Activated naive CD4-positive, alpha-beta T cell treated with anti-CD3 and anti-CD28 coated beads, Interleukin-2, amount 50 U/mL, for 24 hours (primary cell): ENCODE data around the gene LTB4R.

Experiments
- H3K27ac Mint-ChIP-seq: one replicate; pipeline ENCODE4 v1.8.0; 2021; ENCODE audit warnings: mild to moderate bottlenecking, mixed read lengths
- H3K27me3 Mint-ChIP-seq: one replicate; pipeline ENCODE4 v1.8.0; 2021; ENCODE audit warnings: mixed read lengths
- H3K36me3 Mint-ChIP-seq: one replicate; pipeline ENCODE4 v1.8.0; 2021; ENCODE audit warnings: mixed read lengths
- H3K4me1 Mint-ChIP-seq: one replicate; pipeline ENCODE4 v1.8.0; 2021; ENCODE audit warnings: mixed read lengths
- H3K4me3 Mint-ChIP-seq: one replicate; pipeline ENCODE4 v1.8.0; 2021; ENCODE audit warnings: mild to moderate bottlenecking, mixed read lengths
- H3K9me3 Mint-ChIP-seq: one replicate; pipeline ENCODE4 v1.8.0; 2021; ENCODE audit warnings: mixed read lengths

The LTB4R gene

DNA sequence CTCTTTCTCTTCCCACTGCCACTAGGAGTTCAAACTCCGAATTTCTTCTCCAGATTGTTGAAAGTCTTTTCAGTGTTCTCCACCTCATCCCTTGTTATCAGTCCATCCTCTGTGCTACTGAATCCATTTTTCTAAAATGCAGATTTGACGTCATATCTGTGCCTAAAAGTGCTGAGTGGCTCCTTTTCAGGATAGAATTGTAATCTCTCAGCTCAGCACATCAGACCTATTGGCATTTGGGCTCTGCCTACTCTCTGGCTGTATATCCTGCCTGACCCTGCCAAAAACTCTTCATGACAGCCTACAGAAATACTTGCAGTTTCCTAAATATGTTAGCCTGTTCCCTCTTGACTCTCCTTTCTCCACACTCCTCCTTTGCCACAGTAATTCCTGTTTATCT lies 38.8 kb upstream of the LTB4R start:
- Mint-ChIP-seq H3K4me1 (peaks cover 55% of the 10 kb centered on the region), H3K9me3 (no peaks in the 10 kb centered on the region), H3K27ac (peak overlapping the region; percentile 96), H3K27me3 (no peaks in the 10 kb centered on the region), H3K36me3 (no peaks in the 10 kb centered on the region), H3K4me3 (peak overlapping the region; percentile 85)

DNA sequence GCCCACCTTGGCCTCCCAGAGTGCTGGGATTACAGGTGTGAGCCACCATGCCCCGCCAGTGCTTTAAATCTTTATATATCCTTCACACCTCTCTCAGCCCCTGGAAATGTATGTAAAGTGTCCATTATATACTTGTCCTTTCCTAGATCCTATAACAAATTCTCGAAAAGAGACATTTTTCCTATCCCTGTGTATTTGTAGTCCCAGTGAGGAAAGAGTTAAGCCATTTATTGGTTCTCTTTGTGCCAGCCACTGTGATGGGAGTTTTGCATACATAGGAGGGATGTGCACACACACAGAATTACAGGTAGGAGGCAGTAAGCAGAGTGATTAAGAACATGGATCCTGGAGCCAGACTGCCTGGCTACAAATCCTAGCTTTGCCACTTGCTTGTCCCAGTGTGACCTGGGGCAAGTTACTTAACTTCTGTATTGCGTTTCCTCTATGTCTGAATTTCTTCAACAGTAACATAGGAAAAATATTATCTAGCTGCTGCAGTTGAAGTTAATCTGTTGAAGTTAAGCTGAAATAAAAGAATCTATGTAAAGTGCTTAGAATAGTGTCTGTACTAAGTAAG lies 37.8 kb upstream of the LTB4R start:
- Mint-ChIP-seq H3K36me3 (no peaks in the 10 kb centered on the region), H3K27ac (peak overlapping the region; percentile 88), H3K27me3 (no peaks in the 10 kb centered on the region), H3K4me1 (peaks cover 62% of the 10 kb centered on the region), H3K4me3 (peak overlapping the region; percentile 50), H3K9me3 (no peaks in the 10 kb centered on the region)

DNA sequence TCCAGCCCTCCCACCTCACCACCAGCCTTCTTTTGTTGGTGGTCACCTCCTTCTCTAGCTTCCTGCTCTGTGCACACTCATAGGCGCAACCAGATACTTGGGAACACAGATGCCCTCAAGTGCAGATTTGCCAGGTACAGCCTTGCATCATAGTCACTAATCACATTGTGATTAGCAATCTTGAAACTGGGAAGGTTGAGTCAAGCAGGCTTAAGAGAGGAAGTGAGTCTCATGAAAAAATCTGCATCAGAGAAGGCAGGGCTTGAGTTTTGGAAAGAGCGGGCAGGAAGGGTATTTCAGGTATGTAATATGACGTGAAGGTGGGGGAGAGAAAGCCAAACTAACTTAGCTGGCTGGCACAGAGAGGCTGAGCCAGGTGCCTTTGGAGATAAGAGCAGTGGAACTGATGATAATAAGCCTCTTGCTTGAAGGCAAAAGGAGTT lies 37.2 kb upstream of the LTB4R start:
- no peaks in the 10 kb centered on the region for H3K36me3 Mint-ChIP-seq
- H3K27ac Mint-ChIP-seq, result peak overlapping the region; percentile 88
- no peaks in the 10 kb centered on the region for H3K9me3 Mint-ChIP-seq
- no peaks in the 10 kb centered on the region for H3K27me3 Mint-ChIP-seq
- peak overlapping the region; percentile 50 for H3K4me3 Mint-ChIP-seq
- H3K4me1 Mint-ChIP-seq, result peaks cover 68% of the 10 kb centered on the region

DNA sequence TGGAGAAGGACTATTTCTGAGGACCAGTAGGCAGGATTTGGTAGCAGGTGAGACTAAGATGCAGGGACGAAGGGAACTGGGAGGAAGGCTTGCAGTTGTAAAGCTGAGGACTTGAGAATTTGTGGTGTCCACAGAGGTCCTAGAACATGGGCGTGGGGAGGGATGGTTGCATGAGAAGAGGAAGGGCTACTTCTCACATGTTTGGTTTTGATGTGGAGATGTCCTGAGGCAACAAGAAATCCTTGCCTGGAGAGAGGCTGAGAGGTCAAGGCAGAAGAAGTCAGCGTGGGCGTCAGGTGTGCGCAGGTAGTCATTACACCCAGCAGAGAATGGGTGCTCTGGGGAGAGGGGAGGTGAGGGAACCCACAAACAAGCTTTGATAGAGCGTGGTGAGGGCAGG lies 34.2 kb upstream of the LTB4R start:
- Mint-ChIP-seq H3K36me3 (no peaks in the 10 kb centered on the region), H3K9me3 (no peaks in the 10 kb centered on the region), H3K27ac (peak overlapping the region; percentile 6), H3K4me1 (peaks cover 78% of the 10 kb centered on the region), H3K4me3 (peak overlapping the region; percentile 33), H3K27me3 (no peaks in the 10 kb centered on the region)

DNA sequence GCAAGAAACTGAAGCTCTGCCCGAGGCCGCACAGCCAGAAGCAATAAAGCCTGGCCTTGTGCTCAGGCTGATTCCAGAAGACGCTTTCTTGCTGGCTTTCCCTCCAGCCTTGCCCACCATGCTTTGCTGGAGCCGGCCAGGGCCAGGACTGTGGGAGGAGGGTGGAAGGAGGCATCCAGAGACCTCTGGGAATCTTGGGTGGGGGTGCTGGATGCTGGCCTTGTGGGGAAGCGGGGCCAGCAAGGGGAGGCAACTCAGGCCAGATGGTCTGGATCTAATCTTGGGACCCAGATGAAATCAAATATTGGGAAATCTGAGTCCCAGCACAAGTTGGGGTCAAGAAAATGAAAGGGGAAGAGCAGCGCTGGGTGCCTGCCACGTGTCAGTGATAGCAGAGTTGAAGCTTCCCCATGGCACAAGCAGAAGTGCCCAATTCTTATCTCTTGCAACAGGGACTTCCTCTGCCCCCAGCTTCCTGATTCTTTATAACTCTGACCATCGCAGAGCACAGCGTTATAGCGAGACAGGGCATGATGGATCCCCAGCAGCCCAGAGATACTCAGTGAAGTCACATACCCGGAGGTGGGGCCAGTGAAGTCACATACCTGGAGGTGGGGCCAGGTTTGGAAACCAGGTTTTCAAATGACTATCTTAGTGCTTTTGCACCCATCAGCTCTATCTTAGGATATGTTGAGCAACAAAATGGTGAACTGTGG lies 33.5 kb upstream of the LTB4R start:
- Mint-ChIP-seq H3K27ac (no peak overlapping the region), H3K9me3 (no peaks in the 10 kb centered on the region), H3K36me3 (no peaks in the 10 kb centered on the region), H3K4me3 (no peak overlapping the region), H3K4me1 (peaks cover 71% of the 10 kb centered on the region), H3K27me3 (no peaks in the 10 kb centered on the region)

DNA sequence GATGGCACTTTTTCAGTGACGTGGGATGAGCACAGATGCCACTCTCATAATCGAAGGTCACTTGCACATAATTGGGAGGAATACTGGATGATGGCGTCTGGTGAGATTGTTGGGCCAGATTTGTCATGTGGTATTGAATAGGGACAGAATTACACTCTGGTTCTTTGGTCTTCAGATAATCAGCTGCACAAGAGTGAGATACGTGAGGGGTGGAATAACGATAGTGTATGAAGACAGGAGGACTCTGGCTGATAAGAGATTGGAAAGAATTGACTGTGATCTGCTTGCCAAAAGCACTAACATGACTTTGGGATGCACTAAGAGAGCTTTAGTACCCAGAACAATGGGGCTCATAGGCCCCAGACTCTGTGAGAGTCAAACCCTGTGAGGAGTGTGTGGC lies 32.9 kb upstream of the LTB4R start:
- Mint-ChIP-seq H3K4me1 (peaks cover 64% of the 10 kb centered on the region), H3K27ac (peak overlapping the region; percentile 89), H3K9me3 (no peaks in the 10 kb centered on the region), H3K4me3 (peak overlapping the region; percentile 45), H3K27me3 (no peaks in the 10 kb centered on the region), H3K36me3 (no peaks in the 10 kb centered on the region)

DNA sequence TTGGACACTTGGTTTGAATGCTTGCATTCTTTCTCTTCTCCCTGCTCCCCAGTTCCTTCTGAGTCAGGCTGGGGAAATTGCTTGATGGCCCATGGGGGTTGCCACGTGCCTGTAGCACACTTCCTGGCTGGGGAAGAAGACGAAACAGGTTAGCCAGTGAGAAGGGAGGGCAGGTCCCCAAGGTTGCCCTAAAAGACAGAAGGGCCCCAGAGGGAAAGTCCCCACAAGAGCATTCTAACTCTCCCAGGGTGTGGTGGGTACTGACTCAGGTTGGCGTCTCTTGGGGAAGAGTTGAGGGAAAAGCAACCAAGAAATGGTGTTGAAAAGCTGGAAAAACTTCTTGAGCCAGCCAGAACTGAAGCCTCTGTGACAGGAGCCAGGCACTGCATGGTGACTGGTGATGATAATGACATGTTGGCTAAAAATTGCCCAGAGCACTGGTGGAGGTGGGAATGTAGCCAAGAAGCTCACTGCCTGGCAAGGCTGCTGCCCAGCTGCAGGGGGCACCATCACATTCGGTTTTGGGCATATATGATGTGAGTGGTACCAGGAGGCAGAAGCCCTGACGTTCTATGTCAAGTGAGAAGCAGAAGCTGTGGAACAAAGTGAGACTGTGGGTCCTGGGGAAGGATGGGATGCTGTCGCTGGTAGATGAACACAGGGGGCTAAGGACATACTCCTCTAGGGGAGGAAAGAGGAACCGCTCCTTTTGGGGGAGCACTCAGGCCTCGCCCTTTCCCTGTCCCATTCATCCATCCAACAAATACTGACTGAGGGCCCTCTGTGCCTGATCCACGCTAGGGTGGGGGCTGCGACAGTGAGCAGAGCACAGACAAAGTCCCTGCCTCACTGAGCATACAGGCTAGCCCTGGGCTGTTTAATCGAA lies 31.8 kb upstream of the LTB4R start:
- Mint-ChIP-seq H3K4me1 (peaks cover 54% of the 10 kb centered on the region), H3K4me3 (peak overlapping the region; percentile 57), H3K27me3 (no peaks in the 10 kb centered on the region)

DNA sequence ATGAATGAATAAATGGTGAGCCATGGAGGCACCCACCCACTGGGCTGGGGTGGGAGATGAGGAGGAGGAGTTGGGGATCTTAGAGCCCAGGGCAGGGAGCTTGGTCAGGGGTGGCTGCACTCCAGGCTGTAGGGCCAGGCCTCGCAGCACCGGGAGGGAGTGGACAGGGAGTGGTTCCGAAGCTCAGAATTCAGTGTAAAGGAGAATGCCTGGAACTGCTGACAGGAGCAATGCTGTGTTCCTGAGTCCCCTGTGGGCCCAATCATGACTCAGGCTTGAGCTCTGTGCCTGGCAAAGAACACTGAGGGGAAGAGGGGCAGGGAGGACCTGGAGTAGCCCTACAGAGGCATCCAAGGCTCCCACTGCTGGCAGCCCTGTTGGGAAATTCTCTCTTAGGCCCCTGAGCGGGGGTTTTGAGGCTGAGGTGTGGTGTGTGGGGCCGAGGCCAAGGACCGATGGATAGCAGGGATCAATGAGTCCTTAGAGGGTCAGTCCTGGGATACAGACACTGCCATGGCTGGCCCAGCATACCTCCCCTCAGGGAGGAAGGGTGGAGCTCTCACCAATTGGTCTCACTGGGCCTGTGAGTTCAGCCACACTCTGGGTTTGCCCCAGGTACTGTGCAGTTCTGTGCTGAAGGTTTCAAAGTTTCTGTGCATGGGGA lies 30.4 kb upstream of the LTB4R start:
- Mint-ChIP-seq H3K27me3 (no peaks in the 10 kb centered on the region), H3K27ac (peak overlapping the region; percentile 64), H3K4me1 (peaks cover 45% of the 10 kb centered on the region)

More for the DNA sequence above, 31.8 kb upstream of the LTB4R start:
- Mint-ChIP-seq H3K27ac (peak overlapping the region; percentile 89), H3K9me3 (no peaks in the 10 kb centered on the region), H3K36me3 (no peaks in the 10 kb centered on the region)

DNA sequence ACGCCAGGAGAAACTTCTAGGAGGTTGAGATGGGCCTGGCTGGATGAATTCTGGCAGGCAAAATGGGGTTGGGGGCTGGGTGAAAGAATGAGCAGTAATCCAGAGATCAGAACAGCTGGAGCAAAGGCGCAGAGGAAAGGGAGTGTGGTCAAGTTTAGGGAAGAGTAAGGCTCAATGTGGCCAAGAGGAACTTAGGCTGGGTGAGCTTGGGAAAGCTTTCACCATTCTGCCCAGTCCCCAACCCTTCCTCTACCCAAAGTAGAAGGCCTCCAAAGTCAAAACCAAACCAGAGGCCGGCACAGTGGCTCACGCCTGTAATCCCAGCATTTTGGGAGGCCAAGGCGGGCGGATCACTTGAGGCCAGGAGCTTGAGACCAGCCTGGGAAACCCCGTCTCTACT lies 29.7 kb upstream of the LTB4R start:
- peak overlapping the region; percentile 64 for H3K27ac Mint-ChIP-seq
- H3K36me3 Mint-ChIP-seq, result no peaks in the 10 kb centered on the region
- no peak overlapping the region for H3K4me3 Mint-ChIP-seq
- no peaks in the 10 kb centered on the region for H3K27me3 Mint-ChIP-seq
- no peaks in the 10 kb centered on the region for H3K9me3 Mint-ChIP-seq
- H3K4me1 Mint-ChIP-seq, result peaks cover 43% of the 10 kb centered on the region

More for the DNA sequence above, 30.4 kb upstream of the LTB4R start:
- no peaks in the 10 kb centered on the region for H3K9me3 Mint-ChIP-seq
- no peaks in the 10 kb centered on the region for H3K36me3 Mint-ChIP-seq
- H3K4me3 Mint-ChIP-seq, result no peak overlapping the region

DNA sequence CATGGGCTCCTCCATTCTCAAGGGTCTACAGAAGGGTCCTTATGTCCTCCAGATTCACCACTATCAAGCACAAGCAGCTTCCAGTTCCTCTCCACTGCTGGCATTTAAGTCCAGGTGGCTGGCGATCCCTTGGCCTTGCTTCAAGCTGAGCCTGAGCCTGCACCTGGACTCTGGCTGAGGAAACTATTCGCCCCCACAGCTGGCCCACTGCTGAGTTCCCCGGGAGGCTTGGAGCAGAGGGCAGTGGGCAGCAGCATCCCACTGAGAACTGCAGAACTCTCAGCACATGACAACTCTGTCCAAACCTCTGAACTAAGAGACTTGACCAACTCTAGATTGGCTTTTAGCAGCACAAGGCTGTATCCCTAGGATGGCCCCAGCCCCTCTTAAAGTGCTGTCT lies 28.6 kb upstream of the LTB4R start:
- Mint-ChIP-seq H3K27ac (no peak overlapping the region), H3K27me3 (no peaks in the 10 kb centered on the region), H3K4me1 (peaks cover 35% of the 10 kb centered on the region), H3K36me3 (no peaks in the 10 kb centered on the region), H3K4me3 (no peak overlapping the region), H3K9me3 (no peaks in the 10 kb centered on the region)

DNA sequence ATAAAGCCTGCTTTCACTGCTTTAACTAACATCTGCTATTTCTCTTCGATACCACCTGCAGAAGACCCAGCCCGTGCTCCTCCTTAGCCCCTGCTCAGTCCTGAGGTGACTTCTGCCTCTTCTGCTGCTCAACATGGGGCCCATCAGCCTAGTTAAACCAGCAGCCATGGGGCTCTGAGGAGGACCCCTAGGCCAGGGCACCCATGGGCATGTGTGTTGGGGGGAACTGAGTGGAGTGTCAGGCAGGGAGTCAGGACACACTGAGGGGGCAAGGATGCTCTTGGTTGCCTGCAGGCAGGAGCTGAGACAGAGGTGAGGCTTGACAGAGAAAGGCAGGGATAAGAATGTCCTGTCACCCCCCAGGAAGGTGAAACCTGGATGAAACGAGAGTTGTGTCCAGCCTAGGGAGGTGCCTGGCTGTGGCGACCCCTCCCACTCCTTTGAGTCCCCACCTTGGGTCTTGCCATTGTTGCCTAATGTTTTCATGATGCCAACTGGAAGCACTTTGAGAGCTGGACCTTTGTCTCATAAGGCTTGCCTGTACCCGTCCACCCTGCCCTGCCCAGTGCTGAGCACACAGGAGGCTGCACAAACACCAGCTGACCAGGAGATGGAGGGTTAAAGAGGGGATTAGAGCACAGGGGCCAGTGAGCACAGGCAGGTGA lies 27.4 kb upstream of the LTB4R start:
- no peak overlapping the region for H3K27ac Mint-ChIP-seq
- H3K27me3 Mint-ChIP-seq, result no peaks in the 10 kb centered on the region
- no peak overlapping the region for H3K4me3 Mint-ChIP-seq

DNA sequence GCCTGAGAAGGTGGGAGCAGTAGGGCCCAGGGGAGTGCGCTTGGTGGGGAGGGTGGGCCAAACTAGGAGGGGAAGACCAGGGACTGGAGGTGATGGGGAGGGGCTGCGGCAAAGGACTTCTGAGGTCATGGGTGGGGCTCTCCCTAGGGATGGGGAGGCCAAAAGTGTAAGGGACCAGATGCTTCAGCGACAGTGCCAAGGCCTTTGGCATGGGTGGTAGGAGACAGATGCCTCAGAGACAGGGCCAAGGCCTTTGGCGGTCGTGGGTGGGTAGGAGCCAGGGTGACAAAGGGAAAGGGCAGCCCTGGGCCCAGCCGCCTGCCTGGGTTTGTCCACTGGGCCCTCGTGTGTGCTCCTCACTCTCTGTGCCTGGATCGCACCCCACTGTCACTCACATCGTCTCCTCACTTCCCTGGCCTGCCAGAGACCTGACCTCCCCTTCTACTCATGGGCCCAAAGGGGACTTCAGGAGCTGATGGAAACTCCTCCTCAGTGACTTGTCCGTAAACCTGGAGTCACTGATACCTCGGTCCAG lies 26.7 kb upstream of the LTB4R start:
- no peaks in the 10 kb centered on the region for H3K9me3 Mint-ChIP-seq
- no peaks in the 10 kb centered on the region for H3K27me3 Mint-ChIP-seq
- H3K36me3 Mint-ChIP-seq, result no peaks in the 10 kb centered on the region
- no peak overlapping the region for H3K4me3 Mint-ChIP-seq
- no peak overlapping the region for H3K27ac Mint-ChIP-seq
- peaks cover 20% of the 10 kb centered on the region for H3K4me1 Mint-ChIP-seq

More for the DNA sequence above, 27.4 kb upstream of the LTB4R start:
- H3K4me1 Mint-ChIP-seq, result peaks cover 25% of the 10 kb centered on the region
- H3K36me3 Mint-ChIP-seq, result no peaks in the 10 kb centered on the region
- H3K9me3 Mint-ChIP-seq, result no peaks in the 10 kb centered on the region

DNA sequence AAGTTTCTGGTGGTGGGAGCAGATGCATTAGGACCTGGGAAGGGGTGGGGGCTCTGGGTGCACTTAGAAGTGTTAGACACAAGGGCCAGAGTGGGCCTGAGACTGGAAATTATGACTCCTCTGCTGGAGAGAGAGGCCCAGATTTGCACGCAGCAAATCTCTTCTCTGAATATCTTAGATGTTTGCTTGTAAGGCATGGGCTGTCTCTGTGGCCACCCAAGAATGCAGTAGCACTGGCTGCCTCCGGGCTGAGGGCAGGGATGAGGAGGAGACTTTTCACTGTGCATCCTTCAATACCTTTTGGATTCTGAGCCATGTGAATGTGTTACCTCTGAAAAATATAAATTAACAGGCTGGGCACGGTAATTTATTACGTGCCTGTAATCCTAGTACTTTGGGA lies 26.0 kb upstream of the LTB4R start:
- no peaks in the 10 kb centered on the region for H3K9me3 Mint-ChIP-seq
- H3K27ac Mint-ChIP-seq, result no peak overlapping the region
- H3K4me3 Mint-ChIP-seq, result no peak overlapping the region
- H3K36me3 Mint-ChIP-seq, result peaks cover 2% of the 10 kb centered on the region
- H3K27me3 Mint-ChIP-seq, result no peaks in the 10 kb centered on the region
- peaks cover 20% of the 10 kb centered on the region for H3K4me1 Mint-ChIP-seq

DNA sequence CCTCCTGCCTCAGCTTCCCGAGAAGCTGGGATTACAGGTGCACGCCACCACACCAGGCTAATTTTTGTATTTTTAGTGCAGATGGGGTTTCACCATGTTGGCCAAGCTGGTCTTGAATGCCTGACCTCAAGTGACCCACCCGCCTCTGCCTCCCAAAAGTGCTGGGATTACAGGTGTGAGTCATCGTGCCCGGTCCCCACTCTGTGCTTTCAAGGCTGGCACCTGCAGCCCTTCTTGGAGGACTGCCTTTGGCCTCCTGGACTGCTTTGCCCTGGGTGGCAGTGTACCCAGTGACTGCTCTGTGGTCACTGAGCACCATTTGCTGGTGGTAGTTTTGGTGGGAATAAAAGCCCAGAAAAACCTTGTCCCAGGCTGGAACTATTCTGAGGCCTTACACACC lies 24.3 kb upstream of the LTB4R start:
- Mint-ChIP-seq H3K9me3 (no peaks in the 10 kb centered on the region), H3K4me1 (peaks cover 13% of the 10 kb centered on the region), H3K36me3 (peaks cover 13% of the 10 kb centered on the region), H3K27me3 (no peaks in the 10 kb centered on the region), H3K27ac (no peak overlapping the region), H3K4me3 (no peak overlapping the region)
